Mesendoderm (in vitro differentiated cells): ENCODE measurements around the gene TTYH2.

Source experiments
- DNase-seq: peaks from one replicate; pipeline ENCODE4 v3.0.0; 2013
- H2AK5ac ChIP-seq: 2 replicates; pipeline ENCODE4 v1.6.1; 2013; ENCODE audit warnings: low read length, inconsistent platforms
- H2BK120ac ChIP-seq: 2 replicates; pipeline ENCODE4 v1.6.1; 2013; ENCODE audit warnings: low read depth, mild to moderate bottlenecking, low read length, moderate library complexity, mixed read lengths
- H2BK15ac ChIP-seq: replicated peaks from 2 replicates; pipeline ENCODE4 v1.6.1; 2013; ENCODE audit warnings: low read depth, mild to moderate bottlenecking, moderate library complexity
- H2BK5ac ChIP-seq: 2 replicates; pipeline ENCODE4 v1.6.1; 2013; ENCODE audit warnings: low read length, inconsistent platforms
- H3K18ac ChIP-seq: 2 replicates; pipeline ENCODE4 v1.6.1; 2013; ENCODE audit warnings: mild to moderate bottlenecking, low read length, mixed read lengths
- H3K23ac ChIP-seq: one replicate; pipeline ENCODE4 v1.6.1; 2013; ENCODE audit warnings: low read length
- H3K27ac ChIP-seq: 2 replicates; pipeline ENCODE4 v1.5.1; 2013; ENCODE audit warnings: low read depth, mild to moderate bottlenecking, inconsistent platforms, low read length, moderate library complexity
- H3K27me3 ChIP-seq: 2 replicates; pipeline ENCODE4 v1.6.1; 2013; ENCODE audit warnings: low read length, control low read depth, mild to moderate bottlenecking, inconsistent platforms; ENCODE audit not compliant: insufficient read depth, poor library complexity
- H3K36me3 ChIP-seq: 2 replicates; pipeline ENCODE4 v1.6.1; 2013; ENCODE audit warnings: low read length, inconsistent platforms; ENCODE audit not compliant: control insufficient read depth, insufficient read depth
- H3K4ac ChIP-seq: one replicate; pipeline ENCODE4 v1.6.1; 2013; ENCODE audit warnings: low read depth, mild to moderate bottlenecking, low read length, moderate library complexity
- H3K4me1 ChIP-seq: 2 replicates; pipeline ENCODE4 v1.6.1; 2013; ENCODE audit warnings: low read depth, low read length, inconsistent platforms; ENCODE audit not compliant: control insufficient read depth
- H3K4me2 ChIP-seq: 2 replicates; pipeline ENCODE4 v1.6.1; 2013; ENCODE audit warnings: low read length
- H3K4me3 ChIP-seq: 2 replicates; pipeline ENCODE4 v1.5.1; 2013; ENCODE audit warnings: mild to moderate bottlenecking, low read length
- H3K56ac ChIP-seq: one replicate; pipeline ENCODE4 v1.6.1; 2013; ENCODE audit warnings: low read length
- H3K79me1 ChIP-seq: 2 replicates; pipeline ENCODE4 v1.6.1; 2013; ENCODE audit warnings: low read length, inconsistent platforms
- H3K79me2 ChIP-seq: 2 replicates; pipeline ENCODE4 v1.6.1; 2013; ENCODE audit warnings: mild to moderate bottlenecking, low read length; ENCODE audit not compliant: control insufficient read depth, insufficient read depth
- H3K9ac ChIP-seq: 2 replicates; pipeline ENCODE4 v1.6.1; 2013; ENCODE audit warnings: low read length, inconsistent platforms
- H4K5ac ChIP-seq: one replicate; pipeline ENCODE4 v1.6.1; 2013; ENCODE audit warnings: low read length
- H4K8ac ChIP-seq: one replicate; pipeline ENCODE4 v1.6.1; 2013; ENCODE audit warnings: low read depth, mild to moderate bottlenecking, control low read depth, low read length, moderate library complexity
- WGBS: extraction: QIAGEN DNeasy Blood & Tissue Kit; methylation state at CpG from one replicate; pipeline ENCODE4 v1.1.7; 2013; ENCODE audit warnings: low lambda C conversion rate, missing lambda C conversion rate; ENCODE audit not compliant: insufficient coverage; ENCODE audit errors: extremely low coverage; 5-methylcytosine and 5-hydroxymethylcytosine counted together

TTYH2 gene

GRCh38 chr17:74214484-74215341, 1.3 kb downstream of the TTYH2 start:
- Histone ChIP-seq H3K4ac (no peak overlapping the region), H3K18ac (no peak overlapping the region), H3K9ac (no peak overlapping the region), H3K36me3 (peaks cover 2% of the 10 kb centered on the region), H2BK5ac (no peak overlapping the region), H3K27me3 (peaks cover 2% of the 10 kb centered on the region), H3K4me3 (no peak overlapping the region), H3K4me1 (peaks cover 8% of the 10 kb centered on the region), H2BK15ac (no peak overlapping the region), H3K4me2 (no peak overlapping the region), H3K56ac (no peak overlapping the region), H2AK5ac (no peak overlapping the region), H4K8ac (no peak overlapping the region), H3K79me1 (no peaks in the 10 kb centered on the region), H3K27ac (no peak overlapping the region), H3K23ac (no peak overlapping the region), H2BK120ac (no peak overlapping the region), H3K79me2 (no peaks in the 10 kb centered on the region), H4K5ac (no peak overlapping the region)
- no peak for DNase-seq
- no CpG with 5 or more reads among the region's 16 CpGs for WGBS

GRCh38 chr17:74215342-74215727, 2.0 kb downstream of the TTYH2 start:
- H2BK5ac ChIP-seq, result no peak overlapping the region
- no peak for DNase-seq
- H3K9ac ChIP-seq, result no peak overlapping the region
- H3K4ac ChIP-seq, result no peak overlapping the region
- no peak overlapping the region for H4K8ac ChIP-seq
- no peak overlapping the region for H4K5ac ChIP-seq
- H2BK15ac ChIP-seq, result no peak overlapping the region
- no peak overlapping the region for H3K27ac ChIP-seq
- WGBS, result no CpG with 5 or more reads among the region's 6 CpGs
- peaks cover 2% of the 10 kb centered on the region for H3K27me3 ChIP-seq
- no peaks in the 10 kb centered on the region for H3K79me1 ChIP-seq
- H3K4me2 ChIP-seq, result no peak overlapping the region
- H2BK120ac ChIP-seq, result no peak overlapping the region
- no peaks in the 10 kb centered on the region for H3K36me3 ChIP-seq
- no peak overlapping the region for H3K56ac ChIP-seq
- H3K79me2 ChIP-seq, result no peaks in the 10 kb centered on the region
- no peak overlapping the region for H3K4me3 ChIP-seq
- H3K23ac ChIP-seq, result no peak overlapping the region
- H3K18ac ChIP-seq, result no peak overlapping the region
- H2AK5ac ChIP-seq, result no peak overlapping the region
- H3K4me1 ChIP-seq, result peaks cover 8% of the 10 kb centered on the region

GRCh38 chr17:74216505-74216904, 3.1 kb downstream of the TTYH2 start:
- peaks cover 3% of the 10 kb centered on the region for H3K4me1 ChIP-seq
- no peak overlapping the region for H2BK15ac ChIP-seq
- no peak overlapping the region for H3K23ac ChIP-seq
- H2BK120ac ChIP-seq, result no peak overlapping the region
- H2BK5ac ChIP-seq, result no peak overlapping the region
- H3K4ac ChIP-seq, result no peak overlapping the region
- no peaks in the 10 kb centered on the region for H3K36me3 ChIP-seq
- no peak for DNase-seq
- H3K4me2 ChIP-seq, result no peak overlapping the region
- H3K18ac ChIP-seq, result no peak overlapping the region
- no peak overlapping the region for H4K5ac ChIP-seq
- H3K27ac ChIP-seq, result no peak overlapping the region
- H3K27me3 ChIP-seq, result peaks cover 2% of the 10 kb centered on the region
- no peak overlapping the region for H3K9ac ChIP-seq
- no CpG with 5 or more reads among the region's 5 CpGs for WGBS
- no peak overlapping the region for H3K56ac ChIP-seq
- H3K79me1 ChIP-seq, result no peaks in the 10 kb centered on the region
- H4K8ac ChIP-seq, result no peak overlapping the region
- no peak overlapping the region for H3K4me3 ChIP-seq
- no peak overlapping the region for H2AK5ac ChIP-seq
- H3K79me2 ChIP-seq, result no peaks in the 10 kb centered on the region

GRCh38 chr17:74217037-74217730, 3.8 kb downstream of the TTYH2 start:
- H3K9ac ChIP-seq, result no peak overlapping the region

GRCh38 chr17:74217888-74218287, 4.5 kb downstream of the TTYH2 start:
- no CpG with 5 or more reads among the region's 2 CpGs for WGBS
- Histone ChIP-seq H4K8ac (no peak overlapping the region), H3K4me1 (no peaks in the 10 kb centered on the region), H3K27ac (no peak overlapping the region), H3K4me2 (no peak overlapping the region), H3K56ac (no peak overlapping the region), H2AK5ac (no peak overlapping the region), H3K27me3 (no peaks in the 10 kb centered on the region), H3K79me2 (no peaks in the 10 kb centered on the region), H2BK15ac (no peak overlapping the region), H3K18ac (no peak overlapping the region), H3K9ac (no peak overlapping the region), H3K4me3 (no peak overlapping the region), H2BK120ac (no peak overlapping the region), H3K23ac (no peak overlapping the region), H3K36me3 (no peaks in the 10 kb centered on the region), H2BK5ac (no peak overlapping the region), H3K79me1 (no peaks in the 10 kb centered on the region), H3K4ac (no peak overlapping the region), H4K5ac (no peak overlapping the region)
- DNase-seq, result no peak

More at GRCh38 chr17:74217037-74217730, 3.8 kb downstream of the TTYH2 start:
- no peak overlapping the region for H3K4me2 ChIP-seq
- no peak overlapping the region for H3K27ac ChIP-seq
- no peak overlapping the region for H2BK15ac ChIP-seq
- no peak overlapping the region for H3K4ac ChIP-seq
- H3K27me3 ChIP-seq, result peaks cover 2% of the 10 kb centered on the region
- no peaks in the 10 kb centered on the region for H3K79me1 ChIP-seq
- no peak overlapping the region for H4K8ac ChIP-seq
- no CpG with 5 or more reads among the region's 13 CpGs for WGBS
- no peaks in the 10 kb centered on the region for H3K36me3 ChIP-seq
- no peaks in the 10 kb centered on the region for H3K79me2 ChIP-seq
- no peak overlapping the region for H3K56ac ChIP-seq
- H3K18ac ChIP-seq, result no peak overlapping the region
- no peak overlapping the region for H3K23ac ChIP-seq
- H3K4me1 ChIP-seq, result no peaks in the 10 kb centered on the region
- H2BK120ac ChIP-seq, result no peak overlapping the region
- no peak for DNase-seq
- H4K5ac ChIP-seq, result no peak overlapping the region
- no peak overlapping the region for H2BK5ac ChIP-seq
- H2AK5ac ChIP-seq, result no peak overlapping the region
- no peak overlapping the region for H3K4me3 ChIP-seq
